Measurements from ENCODE around the gene CD27. TPM values are rescaled to one million over a fixed set of nuclear protein-coding genes. Genes with fewer than 3 reads are reported as not detected.
"Not testable (repeated sequence)": the region's sequence is repeated elsewhere in the genome, so short reads cannot be mapped to it uniquely, and the experiment has no call there.

The CD27 gene
- 2.6 TPM for total RNA-seq

GRCh38 chr12:6444704-6445688 lies at the start of gene CD27:
CD27 (plus strand) TSS chr12:6444955; CDS start chr12:6445096, 141 bp downstream.
- no peak for DNase-seq (ENCODE audit: low spot score)

GRCh38 chr12:6396031-6396430 lies 48.7 kb upstream of the CD27 start:
- no peak for DNase-seq (ENCODE audit: low spot score)

- no peak for DNase-seq (ENCODE audit: low spot score)
Measured at GRCh38 chr12:6399884-6400644, 44.7 kb upstream of the CD27 start.

- DNase-seq (ENCODE audit: low spot score), result no peak
Measured at GRCh38 chr12:6404390-6404789, 40.4 kb upstream of the CD27 start.

- DNase-seq (ENCODE audit: low spot score), result no peak
Measured at GRCh38 chr12:6405963-6406362, 38.8 kb upstream of the CD27 start.

GRCh38 chr12:6407236-6407954 lies 37.4 kb upstream of the CD27 start:
- no peak for DNase-seq (ENCODE audit: low spot score)

- no peak for DNase-seq (ENCODE audit: low spot score)
Measured at GRCh38 chr12:6416596-6416995, 28.2 kb upstream of the CD27 start.

GRCh38 chr12:6418796-6419195 lies 26.0 kb upstream of the CD27 start:
- no peak for DNase-seq (ENCODE audit: low spot score)

GRCh38 chr12:6420364-6420763 lies 24.4 kb upstream of the CD27 start:
- DNase-seq (ENCODE audit: low spot score), result no peak

GRCh38 chr12:6423267-6424007 lies 21.3 kb upstream of the CD27 start:
- peak; percentile 87 for DNase-seq (ENCODE audit: low spot score)

GRCh38 chr12:6424008-6424347 lies 20.8 kb upstream of the CD27 start:
- no peak for DNase-seq (ENCODE audit: low spot score)

- no peak for DNase-seq (ENCODE audit: low spot score)
Measured at GRCh38 chr12:6424866-6425265, 19.9 kb upstream of the CD27 start.

GRCh38 chr12:6425590-6426531 lies 18.9 kb upstream of the CD27 start:
- DNase-seq (ENCODE audit: low spot score), result no peak

- DNase-seq (ENCODE audit: low spot score), result no peak
Measured at GRCh38 chr12:6426882-6427671, 17.7 kb upstream of the CD27 start.

GRCh38 chr12:6427796-6428195 lies 17.0 kb upstream of the CD27 start:
- DNase-seq (ENCODE audit: low spot score), result not testable (repeated sequence)

- DNase-seq (ENCODE audit: low spot score), result no peak
Measured at GRCh38 chr12:6428326-6428725, 16.4 kb upstream of the CD27 start.

GRCh38 chr12:6430124-6430989 lies 14.4 kb upstream of the CD27 start:
- peak; percentile 89 for DNase-seq (ENCODE audit: low spot score)

- no peak for DNase-seq (ENCODE audit: low spot score)
Measured at GRCh38 chr12:6432991-6433390, 11.8 kb upstream of the CD27 start.
